Aorta (tissue), 5 donors: ENCODE results near the gene KIF23. TPM values are rescaled to one million over a fixed set of nuclear protein-coding genes. Genes with fewer than 3 reads are reported as not detected.

Source experiments
- ATAC-seq: fragments of 200-7000 bp; cut with Tn5 transposase; one replicate; pipeline ENCODE4 v1.9.1; 2022; ENCODE audit warnings: moderate library complexity; ENCODE audit not compliant: low FRiP score
- DNase-seq, 2 donors: peaks; one replicate each; pipeline ENCODE4 v3.0.0-alpha.2; 2020
- H3K27ac ChIP-seq, 2 donors: one replicate each; pipeline ENCODE4 v1.5.1; 2013; ENCODE audit warnings: low read length in 2 of 2, mild to moderate bottlenecking in 2 of 2, moderate library complexity in 2 of 2, control low read depth in 1 of 2, inconsistent platforms in 1 of 2, low read depth in 1 of 2
- H3K27me3 ChIP-seq, 2 donors: one replicate each; pipeline ENCODE4 v1.6.1; 2013; ENCODE audit warnings: control low read depth in 1 of 2, low read length in 1 of 2, mild to moderate bottlenecking in 1 of 2, moderate library complexity in 1 of 2; ENCODE audit not compliant: insufficient read depth in 2 of 2, control insufficient read depth in 1 of 2
- H3K36me3 ChIP-seq, 2 donors: one replicate each; pipeline ENCODE4 v1.6.1; 2013; ENCODE audit warnings: control low read depth in 1 of 2, low read length in 1 of 2, mild to moderate bottlenecking in 1 of 2; ENCODE audit not compliant: insufficient read depth in 2 of 2, control insufficient read depth in 1 of 2
- H3K4me1 ChIP-seq, 2 donors: one replicate each; pipeline ENCODE4 v1.6.1; 2013; ENCODE audit warnings: low read length in 2 of 2, control low read depth in 1 of 2, mild to moderate bottlenecking in 1 of 2, moderate library complexity in 1 of 2; ENCODE audit not compliant: insufficient read depth in 2 of 2, control insufficient read depth in 1 of 2
- H3K4me3 ChIP-seq, 2 donors: one replicate each; pipeline ENCODE4 v1.5.1; 2013; ENCODE audit warnings: low read length in 2 of 2, control low read depth in 1 of 2, mild to moderate bottlenecking in 1 of 2
- H3K9me3 ChIP-seq: one replicate; pipeline ENCODE4 v1.6.1; 2013; ENCODE audit warnings: mild to moderate bottlenecking, low read length; ENCODE audit not compliant: control insufficient read depth
- WGBS, 2 donors: extraction: QIAGEN DNeasy Blood & Tissue Kit; methylation state at CpG; one replicate each; pipeline ENCODE4 v1.1.7; 2013; 5-methylcytosine and 5-hydroxymethylcytosine counted together
- intact Hi-C, 2 donors: fragments of 100-400 bp; cut with DNase I; formaldehyde crosslinking; loops; one replicate each; pipeline versions ENCODE4 v1.14.2 to v1.15.0; 2022
- polyA plus RNA-seq, 2 donors: library from polyadenylated mRNA; stranded (reverse); fragments of 200-250 nt; gene quantifications; one replicate each; pipeline ENCODE4 v1.2.3, GENCODE V29; 2013
- total RNA-seq, 2 donors: library from RNA; stranded (reverse); fragmentation: NEBNext Ultra II Directional; extraction: Animal tissue kit (Norgen Biotek cat#: 25700); gene quantifications; one replicate each; pipeline ENCODE4 v1.2.1, GENCODE V29; 2021
- donor health status: healthy with polysubstance abuse.
- donor health status: Bipolar disorder and iron deficiency.
- donor health status: DM: no; HTN: no; CAD: no.
- donor health status: DM: no; HTN: no; CAD: no.
- donor health status: DM: yes; HTN: yes; CAD: no.

KIF23 gene
- total and polyA plus RNA-seq, 4 donors = 2.8 to 5.8 (median 4.1) TPM

DNA sequence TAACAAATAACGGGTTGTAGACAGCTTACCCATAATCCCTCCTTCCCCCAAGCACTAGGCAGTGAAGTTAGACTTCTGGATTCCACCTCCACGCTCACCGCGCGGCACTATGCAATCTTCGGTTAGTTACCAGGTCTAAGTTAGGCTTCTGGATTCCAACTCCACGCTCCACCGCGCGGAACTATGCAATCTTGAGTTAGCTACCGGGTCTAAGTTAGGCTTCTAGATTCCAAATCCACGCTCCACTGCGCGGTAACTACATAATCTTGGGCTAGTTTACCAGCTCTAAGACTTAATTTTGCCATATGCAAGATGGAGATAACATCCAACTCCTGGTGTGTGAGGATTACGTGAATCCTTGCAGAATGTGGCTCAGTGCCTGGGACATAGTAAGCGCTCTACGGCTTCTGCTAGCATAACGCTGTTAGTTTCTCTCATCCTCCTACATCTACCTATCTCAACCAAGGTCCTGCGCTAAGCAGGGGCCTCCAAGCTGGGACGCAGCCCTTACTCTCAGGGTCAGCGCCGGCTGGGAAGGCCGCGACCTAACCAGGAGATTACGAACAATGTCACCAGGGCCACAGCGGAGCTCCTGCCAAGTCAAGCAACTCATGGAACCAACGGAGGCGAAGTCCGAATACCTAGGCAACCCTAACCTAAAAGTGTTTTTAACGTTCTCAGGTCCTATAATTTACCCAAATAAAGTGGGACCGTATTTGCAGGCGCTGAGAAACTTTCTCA lies 38.0 kb downstream of the KIF23 start:
- peaks cover 0 to 2% of the 10 kb centered on the region in 2 donors for H3K4me1 ChIP-seq
- peaks cover 0 to 5% of the 10 kb centered on the region in 2 donors for H3K36me3 ChIP-seq
- 5 to 7% methylated on average over 32 of the region's 32 CpGs for WGBS, 2 donors
- H3K27ac ChIP-seq = peak overlapping the region; percentile 57 to 58
- intact Hi-C loops = loop anchor here (2.0 kb wide), 1 partner anchor 37 kb away; the partner anchor contains the start of gene KIF23 (in 2 of the 2)
- peak overlapping the region; percentile 19 to 28 for H3K4me3 ChIP-seq
- H3K27me3 ChIP-seq = no peaks in the 10 kb centered on the region
- H3K9me3 ChIP-seq = no peaks in the 10 kb centered on the region
- DNase-seq (peak; percentile 60 to 81), ATAC-seq (peak; percentile 66)

DNA sequence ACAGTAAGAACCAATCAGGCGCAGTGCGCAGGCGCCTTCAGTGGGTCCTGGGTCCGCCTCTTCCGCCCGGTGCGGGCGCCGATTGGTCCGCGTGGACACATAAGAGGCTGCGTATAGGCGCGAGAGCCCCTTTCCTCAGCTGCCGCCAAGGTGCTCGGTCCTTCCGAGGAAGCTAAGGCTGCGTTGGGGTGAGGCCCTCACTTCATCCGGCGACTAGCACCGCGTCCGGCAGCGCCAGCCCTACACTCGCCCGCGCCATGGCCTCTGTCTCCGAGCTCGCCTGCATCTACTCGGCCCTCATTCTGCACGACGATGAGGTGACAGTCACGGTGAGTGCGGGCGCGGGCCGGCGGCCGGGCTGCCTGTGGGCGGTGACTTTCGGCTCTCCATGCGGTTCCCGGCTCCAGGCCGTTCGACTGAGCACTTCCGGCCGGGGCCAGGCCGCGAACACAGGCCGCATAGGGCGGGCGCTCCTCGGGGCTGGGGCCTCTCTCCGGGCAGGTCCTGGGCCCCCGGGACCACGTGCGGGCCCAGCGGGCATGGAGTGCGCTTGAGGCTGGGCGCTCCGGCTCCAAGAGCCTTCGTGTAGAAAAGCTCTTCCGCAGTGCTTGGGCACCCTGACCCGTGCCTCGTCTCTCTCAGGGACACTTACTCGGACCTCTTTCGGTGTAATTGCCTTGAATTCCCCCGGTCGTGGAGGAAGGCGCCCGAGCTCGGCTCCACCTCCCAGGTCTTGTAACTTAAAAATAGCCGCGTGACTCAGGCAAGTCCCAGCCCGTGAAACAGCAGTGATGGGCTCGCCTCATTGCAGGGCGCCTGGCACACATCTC lies 38.8 kb downstream of the KIF23 start, which contains the start of gene RPLP1:
Gene RPLP1, plus strand, starts transcription at position 127 of the 830 bp plus-strand sequence. Its CDS starts 131 bp downstream, at position 258.
- intact Hi-C loops = loop anchor here (2.0 kb wide), 1 partner anchor 38 kb away; the partner anchor contains the start of gene KIF23 (in 2 of the 2)
- peak within 1 kb of the TSS; percentile 62 to 84 for H3K27ac ChIP-seq
- peaks cover 0 to 2% of the 10 kb centered on the region in 2 donors for H3K4me1 ChIP-seq
- peak within 1 kb of the TSS; percentile 73 to 95 for H3K4me3 ChIP-seq
- ATAC-seq (peak; percentile 99), DNase-seq (peak; percentile 98 to 99)
- 0% methylated on average over 77 of the region's 77 CpGs for WGBS, 2 donors
- no peaks in the 10 kb centered on the region for H3K9me3 ChIP-seq
- H3K27me3 ChIP-seq = no peaks in the 10 kb centered on the region
- H3K36me3 ChIP-seq = peaks cover 0 to 5% of the 10 kb centered on the region in 2 donors

- no peak for ATAC-seq
- no peaks in the 10 kb centered on the region for H3K9me3 ChIP-seq
- H3K4me1 ChIP-seq = peaks cover 0 to 2% of the 10 kb centered on the region in 2 donors
- no peak for DNase-seq
- no peaks in the 10 kb centered on the region for H3K27me3 ChIP-seq
- H3K36me3 ChIP-seq = peaks cover 0 to 5% of the 10 kb centered on the region in 2 donors
- no peak overlapping the region for H3K27ac ChIP-seq
- peak overlapping the region in 1 of 2 donors; percentile 95 for H3K4me3 ChIP-seq
- intact Hi-C loops = no loop called here
- 13 to 15% methylated on average over 5 of the region's 5 CpGs for WGBS, 2 donors
Observed at GRCh38 chr15:69454953-69455352, 40.8 kb downstream of the KIF23 start.

GRCh38 chr15:69456208-69457166 lies 42.3 kb downstream of the KIF23 start:
- Histone ChIP-seq H3K36me3 (peaks cover 0 to 5% of the 10 kb centered on the region in 2 donors), H3K27me3 (no peaks in the 10 kb centered on the region), H3K9me3 (no peaks in the 10 kb centered on the region), H3K4me1 (peaks cover 0 to 2% of the 10 kb centered on the region in 2 donors), H3K4me3 (no peak overlapping the region), H3K27ac (no peak overlapping the region)
- WGBS, 2 donors = 84 to 85% methylated on average over 13 of the region's 13 CpGs
- intact Hi-C loops = no loop called here
- no peak for DNase-seq
- no peak for ATAC-seq

GRCh38 chr15:69457304-69458280 lies 43.4 kb downstream of the KIF23 start:
- DNase-seq (no peak), ATAC-seq (no peak)
- H3K27ac ChIP-seq = no peak overlapping the region
- 76 to 77% methylated on average over 8 of the region's 8 CpGs for WGBS, 2 donors
- intact Hi-C loops = no loop called here
- H3K27me3 ChIP-seq = no peaks in the 10 kb centered on the region
- no peak overlapping the region for H3K4me3 ChIP-seq
- no peaks in the 10 kb centered on the region for H3K9me3 ChIP-seq
- H3K36me3 ChIP-seq = peaks cover 0 to 5% of the 10 kb centered on the region in 2 donors
- peaks cover 0 to 2% of the 10 kb centered on the region in 2 donors for H3K4me1 ChIP-seq

DNA sequence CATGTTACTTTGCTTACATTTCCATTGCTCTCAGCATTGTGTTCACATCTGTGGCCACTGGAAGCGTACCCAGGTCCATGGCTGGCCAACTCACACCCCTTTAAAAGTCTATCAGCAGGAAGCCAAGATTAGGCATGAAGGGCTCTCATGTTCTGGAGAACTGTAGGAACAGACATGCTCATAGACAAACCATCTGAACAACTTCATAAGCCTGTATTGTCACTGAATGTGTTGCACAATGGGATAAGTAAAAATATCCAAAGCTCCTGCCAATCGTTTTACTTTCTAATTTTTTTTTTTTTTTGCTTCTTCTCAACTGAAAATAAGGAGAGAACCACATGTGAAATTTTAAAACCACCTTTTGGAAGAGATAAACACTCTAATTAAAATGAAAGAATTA lies 44.9 kb downstream of the KIF23 start:
- H3K27me3 ChIP-seq = no peaks in the 10 kb centered on the region
- H3K4me1 ChIP-seq = peaks cover 0 to 2% of the 10 kb centered on the region in 2 donors
- no peak overlapping the region for H3K27ac ChIP-seq
- intact Hi-C loops = no loop called here
- ATAC-seq = no peak
- H3K9me3 ChIP-seq = no peaks in the 10 kb centered on the region
- WGBS, 2 donors = 58 to 60% methylated on average over 2 of the region's 2 CpGs
- no peak for DNase-seq
- H3K4me3 ChIP-seq = no peak overlapping the region
- peaks cover 0 to 5% of the 10 kb centered on the region in 2 donors for H3K36me3 ChIP-seq

GRCh38 chr15:69460481-69460880 lies 46.3 kb downstream of the KIF23 start:
- DNase-seq (no peak), ATAC-seq (no peak)
- Histone ChIP-seq H3K4me3 (no peak overlapping the region), H3K36me3 (peaks cover 0 to 4% of the 10 kb centered on the region in 2 donors), H3K27ac (no peak overlapping the region), H3K4me1 (no peaks in the 10 kb centered on the region), H3K9me3 (no peaks in the 10 kb centered on the region), H3K27me3 (no peaks in the 10 kb centered on the region)
- intact Hi-C loops = no loop called here
- WGBS, 2 donors = 18 to 21% methylated on average over 1 of the region's 1 CpG
